Calu3 (cell line): Measurements from ENCODE around the gene XRCC4. TPM values are rescaled to one million over a fixed set of nuclear protein-coding genes. Genes with fewer than 3 reads are reported as not detected.

Experiments
- BruUV-seq: library from RNA; stranded (reverse); fragments of 400-500 nt; replicated peaks from 2 replicates; lab custom pipeline; 2021; lab: Mats Ljungman, UMichigan
- CTCF ChIA-PET: fragments of 300-600 bp; sonication (Branson Sonifier 250); formaldehyde crosslinking; loops from one replicate; lab custom pipeline; 2022; ENCODE audit warnings: antibody characterized with exemption; lab: Charles Lee
- DNase-seq: peaks from one replicate; pipeline ENCODE4 v3.0.0; 2022
- H3K27ac Mint-ChIP-seq: one replicate; pipeline ENCODE4 v1.8.0; 2022; ENCODE audit warnings: mixed read lengths; ENCODE audit not compliant: unreplicated experiment
- H3K27me3 Mint-ChIP-seq: one replicate; pipeline ENCODE4 v1.8.0; 2022; ENCODE audit warnings: mixed read lengths; ENCODE audit not compliant: unreplicated experiment
- H3K36me3 Mint-ChIP-seq: one replicate; pipeline ENCODE4 v1.8.0; 2022; ENCODE audit warnings: mild to moderate bottlenecking, moderate library complexity, mixed read lengths; ENCODE audit not compliant: insufficient read depth, unreplicated experiment
- H3K4me1 Mint-ChIP-seq: one replicate; pipeline ENCODE4 v1.8.0; 2022; ENCODE audit warnings: mild to moderate bottlenecking, low read depth, mixed read lengths; ENCODE audit not compliant: unreplicated experiment
- H3K4me3 Mint-ChIP-seq: one replicate; pipeline ENCODE4 v1.8.0; 2022; ENCODE audit warnings: mild to moderate bottlenecking, low read depth, moderate library complexity, mixed read lengths; ENCODE audit not compliant: unreplicated experiment
- H3K9me3 Mint-ChIP-seq: one replicate; pipeline ENCODE4 v1.8.0; 2022; ENCODE audit warnings: low read depth, mixed read lengths; ENCODE audit not compliant: unreplicated experiment
- CTCF ChIP-seq: fragments of 200-600 bp; IDR thresholded peaks from one replicate; pipeline ENCODE4 v1.8.0; 2022; ENCODE audit warnings: antibody characterized with exemption; ENCODE audit not compliant: unreplicated experiment
- intact Hi-C: fragments of 100-400 bp; cut with micrococcal nuclease; formaldehyde crosslinking; loops from one replicate; pipeline ENCODE4 v1.10.0; 2022; ENCODE audit not compliant: unreplicated experiment
- total RNA-seq: library from RNA; stranded (reverse); gene quantifications from 2 replicates; pipeline ENCODE4 v1.2.3, GENCODE V29; 2022

The XRCC4 gene
- total RNA-seq, 1 experiment from 2014 or later = 25.5 TPM

GRCh38 chr5:83246071-83246470 lies 168.7 kb downstream of the XRCC4 start:
- CTCF ChIA-PET = no interaction called here
- no TSS peak for BruUV-seq
- Mint-ChIP-seq H3K36me3 (no peaks in the 10 kb centered on the region), H3K27me3 (no peaks in the 10 kb centered on the region), H3K27ac (no peak overlapping the region), H3K4me3 (no peak overlapping the region), H3K4me1 (no peaks in the 10 kb centered on the region), H3K9me3 (no peaks in the 10 kb centered on the region)
- no peak for DNase-seq
- intact Hi-C loops = no loop called here
- TF ChIP-seq CTCF = no peak

- no peaks in the 10 kb centered on the region for H3K27me3 Mint-ChIP-seq
- no peaks in the 10 kb centered on the region for H3K4me1 Mint-ChIP-seq
- no peak overlapping the region for H3K27ac Mint-ChIP-seq
- intact Hi-C loops = no loop called here
- CTCF ChIA-PET = interaction anchor here (0.6 kb wide), 1 partner anchor 331 kb away, joined by 3 read pairs; no protein-coding TSS in a partner anchor
- no TSS peak for BruUV-seq
- H3K9me3 Mint-ChIP-seq = no peaks in the 10 kb centered on the region
- TF ChIP-seq CTCF = no peak
- no peak for DNase-seq
- H3K4me3 Mint-ChIP-seq = no peak overlapping the region
- H3K36me3 Mint-ChIP-seq = no peaks in the 10 kb centered on the region
These were observed 171.8 kb downstream of the XRCC4 start for GRCh38 chr5:83249156-83249555.

- Mint-ChIP-seq H3K36me3 (no peaks in the 10 kb centered on the region), H3K4me3 (no peak overlapping the region), H3K27me3 (no peaks in the 10 kb centered on the region), H3K27ac (no peak overlapping the region), H3K9me3 (no peaks in the 10 kb centered on the region), H3K4me1 (no peaks in the 10 kb centered on the region)
- no peak for DNase-seq
- intact Hi-C loops = loop anchor here (5.0 kb wide), 1 partner anchor 175 kb away; the partner anchor contains the start of genes TMEM167A and XRCC4
- CTCF ChIA-PET = interaction anchor here (0.7 kb wide), 1 partner anchor 1070 kb away, joined by 5 read pairs; no protein-coding TSS in a partner anchor
- BruUV-seq = no TSS peak
- no peak for TF ChIP-seq CTCF
These were observed 174.5 kb downstream of the XRCC4 start for GRCh38 chr5:83251849-83252248.

- no peak overlapping the region for H3K27ac Mint-ChIP-seq
- no TSS peak for BruUV-seq
- CTCF ChIA-PET = no interaction called here
- TF ChIP-seq CTCF = no peak
- no peaks in the 10 kb centered on the region for H3K9me3 Mint-ChIP-seq
- no peak for DNase-seq
- no peaks in the 10 kb centered on the region for H3K4me1 Mint-ChIP-seq
- H3K36me3 Mint-ChIP-seq = no peaks in the 10 kb centered on the region
- H3K4me3 Mint-ChIP-seq = no peak overlapping the region
- intact Hi-C loops = loop anchor here (5.0 kb wide), 1 partner anchor 176 kb away; the partner anchor contains the start of genes TMEM167A and XRCC4
- H3K27me3 Mint-ChIP-seq = no peaks in the 10 kb centered on the region
These were observed 176.4 kb downstream of the XRCC4 start for GRCh38 chr5:83253720-83254119.
